GM06990 (cell line): ENCODE measurements around the gene PECR.

Experiments
- DNase-seq: peaks from one replicate; pipeline ENCODE4 v3.0.0-alpha.2; 2011; ENCODE audit not compliant: insufficient read length; ENCODE audit errors: extremely low read depth
- H3K27me3 ChIP-seq: replicated peaks from 2 replicates; pipeline ENCODE4 v1.6.0; 2011; ENCODE audit warnings: low read length; ENCODE audit not compliant: control insufficient read depth, insufficient read depth
- H3K36me3 ChIP-seq: 2 replicates; pipeline ENCODE4 v1.5.1; 2011; ENCODE audit warnings: low read length; ENCODE audit not compliant: control insufficient read depth, insufficient read depth
- H3K4me3 ChIP-seq: replicated peaks from 2 replicates; pipeline ENCODE4 v1.5.1; 2011; ENCODE audit warnings: low read depth, mild to moderate bottlenecking, control low read depth, low read length
- CTCF ChIP-seq: IDR thresholded peaks from 2 replicates; pipeline ENCODE4 v1.5.1; 2011; ENCODE audit warnings: low read length, control low read depth, mild to moderate bottlenecking, inconsistent platforms; ENCODE audit not compliant: insufficient read depth, poor library complexity, severe bottlenecking

Gene PECR

GRCh38 chr2:216114382-216114713, 32.7 kb upstream of the PECR start:
- TF ChIP-seq CTCF = no peak
- no peaks in the 10 kb centered on the region for H3K27me3 ChIP-seq
- peaks cover 24% of the 10 kb centered on the region for H3K36me3 ChIP-seq
- peak overlapping the region; percentile 34; the same call in 1 of the 2 replicates for H3K4me3 ChIP-seq
- no peak for DNase-seq

GRCh38 chr2:216113572-216113971, 32.0 kb upstream of the PECR start:
- no peak for TF ChIP-seq CTCF
- H3K4me3 ChIP-seq = no peak overlapping the region
- DNase-seq = peak; percentile 84
- no peaks in the 10 kb centered on the region for H3K27me3 ChIP-seq
- H3K36me3 ChIP-seq = peaks cover 21% of the 10 kb centered on the region

GRCh38 chr2:216112926-216113325, 31.3 kb upstream of the PECR start:
- no peak overlapping the region for H3K4me3 ChIP-seq
- H3K36me3 ChIP-seq = peaks cover 20% of the 10 kb centered on the region
- no peak for TF ChIP-seq CTCF
- no peak for DNase-seq
- no peaks in the 10 kb centered on the region for H3K27me3 ChIP-seq

- H3K36me3 ChIP-seq = peaks cover 11% of the 10 kb centered on the region
- TF ChIP-seq CTCF = no peak
- DNase-seq = no peak
- peak overlapping the region; percentile 6; the same call in 1 of the 2 replicates for H3K4me3 ChIP-seq
- no peaks in the 10 kb centered on the region for H3K27me3 ChIP-seq
Observed at GRCh38 chr2:216111122-216111521, 29.5 kb upstream of the PECR start.

GRCh38 chr2:216110620-216111019, 29.0 kb upstream of the PECR start:
- peaks cover 11% of the 10 kb centered on the region for H3K36me3 ChIP-seq
- no peaks in the 10 kb centered on the region for H3K27me3 ChIP-seq
- peak overlapping the region; percentile 99 for H3K4me3 ChIP-seq
- DNase-seq = no peak
- no peak for TF ChIP-seq CTCF

- no peaks in the 10 kb centered on the region for H3K27me3 ChIP-seq
- peak overlapping the region; percentile 99 for H3K4me3 ChIP-seq
- peak; percentile 52 for TF ChIP-seq CTCF
- peak; percentile 43 for DNase-seq
- peaks cover 9% of the 10 kb centered on the region for H3K36me3 ChIP-seq
Observed at GRCh38 chr2:216109962-216110614, 28.5 kb upstream of the PECR start.
